ENCODE results near the gene NFIX. TPM values are rescaled to one million over a fixed set of nuclear protein-coding genes. Genes with fewer than 3 reads are reported as not detected.

The NFIX gene
- total RNA-seq, result 85.9 and 137 TPM in 2 replicates

GRCh38 chr19:12994701-12995595 lies at the start of gene NFIX:
TSS of gene NFIX (plus strand) at chr19:12995475. CDS start at chr19:12995838, 363 bp downstream.

GRCh38 chr19:12945479-12946091 lies 49.7 kb upstream of the NFIX start, which contains the start of gene RAD23A:
TSS of gene RAD23A (plus strand) at chr19:12945862. CDS start at chr19:12945949, 87 bp downstream.

GRCh38 chr19:12956446-12957388 lies 38.6 kb upstream of the NFIX start, which contains the start of gene GADD45GIP1:
TSS of gene GADD45GIP1 (minus strand) at chr19:12957223. CDS start at chr19:12957212, 11 bp downstream.

GRCh38 chr19:12969292-12969988 lies 25.8 kb upstream of the NFIX start, which contains the start of gene DAND5:
TSS of gene DAND5 (plus strand) at chr19:12969576. CDS start at chr19:12969661, 85 bp downstream.

GRCh38 chr19:13102666-13103580 lies 107.6 kb downstream of the NFIX start, which contains the start of gene LYL1:
TSS of gene LYL1 (minus strand) at chr19:13102858. CDS start at chr19:13101171, 1,687 bp downstream.

GRCh38 chr19:13116282-13117175 lies 121.3 kb downstream of the NFIX start, which contains the start of gene TRMT1:
TSS of gene TRMT1 (minus strand) at chr19:13116740. CDS start at chr19:13116399, 341 bp downstream.

GRCh38 chr19:13117772-13118423 lies 122.6 kb downstream of the NFIX start, which contains the start of gene NACC1:
TSS of gene NACC1 (plus strand) at chr19:13118264. CDS start at chr19:13135208, 16,944 bp downstream.

Other genes starting within 250 kb of the NFIX start
- gene BEST2, start 243.7 kb upstream of the NFIX start, total RNA-seq, result not detected in 2 replicates
- gene HOOK2, start 219.9 kb upstream of the NFIX start, total RNA-seq, result 16.9 and 18.3 TPM in 2 replicates
- 76.1 and 137 TPM in 2 replicates for gene JUNB, start 204.0 kb upstream of the NFIX start, total RNA-seq
- gene PRDX2, start 193.7 kb upstream of the NFIX start, total RNA-seq, result 181 and 208 TPM in 2 replicates
- gene THSD8, start 193.4 kb upstream of the NFIX start, total RNA-seq, result not detected in 2 replicates
- 20.1 and 27.3 TPM in 2 replicates for gene RNASEH2A, start 188.9 kb upstream of the NFIX start, total RNA-seq
- gene RTBDN, start 160.9 kb upstream of the NFIX start, total RNA-seq, result not detected in 2 replicates
- 0.13 and 0.19 TPM in 2 replicates for gene MAST1, start 157.0 kb upstream of the NFIX start, total RNA-seq
- gene DNASE2, start 114.0 kb upstream of the NFIX start, total RNA-seq, result 31.8 and 34.1 TPM in 2 replicates
- not detected in 2 replicates for gene KLF1, start 108.3 kb upstream of the NFIX start, total RNA-seq
- 12.7 and 16.5 TPM in 2 replicates for gene GCDH, start 104.3 kb upstream of the NFIX start, total RNA-seq
- 0.19 and 0.26 TPM in 2 replicates for gene SYCE2, start 76.2 kb upstream of the NFIX start, total RNA-seq
- 43.6 and 58.0 TPM in 2 replicates for gene FARSA, start 61.8 kb upstream of the NFIX start, total RNA-seq
- 2,036 and 2,214 TPM in 2 replicates for gene CALR, start 56.9 kb upstream of the NFIX start, total RNA-seq
- 68.6 and 83.4 TPM in 2 replicates for gene RAD23A, start 49.6 kb upstream of the NFIX start, total RNA-seq
- gene GADD45GIP1, start 38.3 kb upstream of the NFIX start, total RNA-seq, result 31.5 and 46.9 TPM in 2 replicates
- 0.12 and 0.13 TPM in 2 replicates for gene DAND5, start 25.9 kb upstream of the NFIX start, total RNA-seq
- gene LYL1, start 107.4 kb downstream of the NFIX start, total RNA-seq, result 0.87 and 1.1 TPM in 2 replicates
- 16.8 and 19.7 TPM in 2 replicates for gene TRMT1, start 121.3 kb downstream of the NFIX start, total RNA-seq
- gene NACC1, start 122.8 kb downstream of the NFIX start, total RNA-seq, result 39.3 and 47.3 TPM in 2 replicates
- 81.8 and 90.2 TPM in 2 replicates for gene STX10, start 154.9 kb downstream of the NFIX start, total RNA-seq
- gene IER2, start 154.9 kb downstream of the NFIX start, total RNA-seq, result 21.3 and 32.6 TPM in 2 replicates